ENCODE data around the gene GTF2F2. TPM values are rescaled to one million over a fixed set of nuclear protein-coding genes. Genes with fewer than 3 reads are reported as not detected.

The GTF2F2 gene
- total RNA-seq, 2 donors from 2014 or later = 18.7 to 20.5 TPM

DNA sequence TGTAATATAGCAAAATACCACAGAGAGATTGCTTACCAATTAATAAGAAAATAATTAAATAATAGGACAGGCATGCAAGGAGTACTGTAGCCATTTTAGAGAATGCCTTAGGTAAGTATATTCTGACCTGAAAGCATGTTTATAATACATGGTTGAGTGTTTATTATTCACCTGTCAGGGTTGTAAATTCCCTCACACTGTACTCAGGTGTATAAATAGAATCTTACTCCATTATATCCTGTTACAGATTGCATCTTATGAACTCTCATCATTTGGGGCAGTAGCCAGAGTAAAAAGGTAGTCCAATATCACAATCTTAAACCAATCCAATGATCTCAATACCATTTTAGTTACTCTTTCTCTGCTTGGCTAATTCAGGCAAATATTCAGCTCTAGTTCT is 35.8 kb upstream of the GTF2F2 start:
- Histone ChIP-seq H3K4me1 (no peaks in the 10 kb centered on the region), H3K4me3 (no peak overlapping the region), H3K9me3 (no peaks in the 10 kb centered on the region), H3K27me3 (no peaks in the 10 kb centered on the region), H3K36me3 (no peaks in the 10 kb centered on the region), H3K27ac (no peak overlapping the region), H3K9ac (ENCODE audit: low read depth in 2 of 2, low read length in 2 of 2) (no peak overlapping the region)
- intact Hi-C loops (cut with DNase I) = no loop called here
- TF ChIP-seq CTCF (IDR thresholded peaks at IDR 0.05) = no peak
- DNase-seq = no peak

DNA sequence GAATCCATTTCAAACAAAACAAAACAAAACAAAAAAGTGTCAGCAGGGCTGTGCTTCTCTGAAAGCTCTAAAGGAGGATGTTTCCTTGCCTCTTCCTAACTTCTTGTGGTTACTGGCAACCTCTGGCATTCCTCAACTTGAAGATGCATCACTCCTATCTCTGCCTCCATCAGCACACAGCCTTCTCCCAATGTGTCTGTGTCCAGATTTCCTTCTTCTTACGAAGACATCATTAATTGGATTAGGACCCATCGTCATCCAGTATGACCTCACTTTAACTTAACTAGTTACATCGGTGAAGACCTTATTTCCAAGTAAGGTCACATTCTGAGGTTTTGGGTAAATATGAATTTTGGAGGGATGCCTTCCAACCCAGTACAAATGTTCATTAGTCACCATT is 33.8 kb upstream of the GTF2F2 start:
- H3K9me3 ChIP-seq = no peaks in the 10 kb centered on the region
- H3K4me3 ChIP-seq = no peak overlapping the region
- no peak for DNase-seq
- H3K9ac ChIP-seq (ENCODE audit: low read depth in 2 of 2, low read length in 2 of 2) = no peak overlapping the region
- H3K36me3 ChIP-seq = no peaks in the 10 kb centered on the region
- no peaks in the 10 kb centered on the region for H3K27me3 ChIP-seq
- H3K27ac ChIP-seq = no peak overlapping the region
- no peak for TF ChIP-seq CTCF (IDR thresholded peaks at IDR 0.05)
- no peaks in the 10 kb centered on the region for H3K4me1 ChIP-seq
- intact Hi-C loops (cut with DNase I) = no loop called here

- no peak overlapping the region for H3K4me3 ChIP-seq
- H3K27ac ChIP-seq = no peak overlapping the region
- H3K27me3 ChIP-seq = no peaks in the 10 kb centered on the region
- no peaks in the 10 kb centered on the region for H3K36me3 ChIP-seq
- no peak for DNase-seq
- no peaks in the 10 kb centered on the region for H3K4me1 ChIP-seq
- H3K9me3 ChIP-seq = no peaks in the 10 kb centered on the region
- no peak for TF ChIP-seq CTCF (IDR thresholded peaks at IDR 0.05)
- H3K9ac ChIP-seq (ENCODE audit: low read depth in 2 of 2, low read length in 2 of 2) = no peak overlapping the region
- intact Hi-C loops (cut with DNase I) = no loop called here
Measured at GRCh38 chr13:45092663-45093062, 27.6 kb upstream of the GTF2F2 start.

DNA sequence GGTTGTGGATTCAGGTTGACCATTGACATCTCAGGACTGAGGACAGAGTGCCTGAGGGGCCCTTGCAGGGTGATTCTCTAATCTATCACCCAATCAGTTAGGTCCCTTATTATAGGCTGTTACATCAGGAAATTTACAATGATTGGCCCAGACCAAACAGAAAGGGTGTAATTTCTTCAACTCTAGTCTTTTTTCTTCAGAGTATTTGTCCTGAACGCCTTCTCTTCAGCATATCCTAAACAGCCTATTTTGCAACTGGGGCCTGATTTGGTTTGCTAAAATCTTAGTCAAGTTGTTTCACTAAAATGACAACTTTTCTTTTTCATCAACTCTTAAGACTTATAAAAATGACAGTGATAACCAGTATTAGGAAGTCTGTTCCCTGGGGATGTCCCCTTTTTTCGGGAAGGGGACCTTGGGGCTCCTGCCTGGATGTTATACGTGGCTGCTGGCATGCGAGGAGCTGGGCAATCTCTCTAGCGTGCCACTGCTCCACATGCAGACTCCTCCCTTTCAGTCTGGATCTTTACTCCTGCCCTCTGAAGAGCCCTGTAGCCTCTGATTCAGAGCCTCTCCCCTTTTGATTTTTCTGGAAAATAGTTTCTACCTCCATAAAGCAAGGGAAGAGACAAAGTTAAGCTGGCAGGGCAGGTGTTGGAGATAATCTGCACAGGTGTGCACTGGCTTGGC is 19.6 kb upstream of the GTF2F2 start:
- Histone ChIP-seq H3K9ac (ENCODE audit: low read depth in 2 of 2, low read length in 2 of 2) (no peak overlapping the region), H3K4me1 (no peaks in the 10 kb centered on the region), H3K27ac (no peak overlapping the region), H3K4me3 (no peak overlapping the region), H3K36me3 (no peaks in the 10 kb centered on the region), H3K9me3 (no peaks in the 10 kb centered on the region), H3K27me3 (no peaks in the 10 kb centered on the region)
- intact Hi-C loops (cut with DNase I) = no loop called here
- no peak for DNase-seq
- no peak for TF ChIP-seq CTCF (IDR thresholded peaks at IDR 0.05)

- Histone ChIP-seq H3K4me3 (no peak overlapping the region), H3K9ac (ENCODE audit: low read depth in 2 of 2, low read length in 2 of 2) (no peak overlapping the region), H3K9me3 (no peaks in the 10 kb centered on the region), H3K36me3 (no peaks in the 10 kb centered on the region), H3K4me1 (no peaks in the 10 kb centered on the region), H3K27ac (no peak overlapping the region), H3K27me3 (no peaks in the 10 kb centered on the region)
- intact Hi-C loops (cut with DNase I) = no loop called here
- TF ChIP-seq CTCF (IDR thresholded peaks at IDR 0.05) = no peak
- no peak for DNase-seq
Measured at GRCh38 chr13:45101327-45102018, 18.8 kb upstream of the GTF2F2 start.

Data from colonic mucosa (tissue), 4 donors.